Anterior cingulate cortex (tissue), 58 donors: ENCODE data around the gene ACVR2B.
A peak's percentile ranks its signal among the peaks of the same experiment; 100 is the strongest.

Source experiments
- DNase-seq, 58 donors: peaks; one replicate each; lab custom pipeline; 2025; lab: John Stamatoyannopoulos, UW

ACVR2B gene

GRCh38 chr3:38480093-38480445, 26.4 kb downstream of the ACVR2B start:
- DNase-seq = no peak

GRCh38 chr3:38480930-38481329, 27.2 kb downstream of the ACVR2B start:
- no peak for DNase-seq

DNA sequence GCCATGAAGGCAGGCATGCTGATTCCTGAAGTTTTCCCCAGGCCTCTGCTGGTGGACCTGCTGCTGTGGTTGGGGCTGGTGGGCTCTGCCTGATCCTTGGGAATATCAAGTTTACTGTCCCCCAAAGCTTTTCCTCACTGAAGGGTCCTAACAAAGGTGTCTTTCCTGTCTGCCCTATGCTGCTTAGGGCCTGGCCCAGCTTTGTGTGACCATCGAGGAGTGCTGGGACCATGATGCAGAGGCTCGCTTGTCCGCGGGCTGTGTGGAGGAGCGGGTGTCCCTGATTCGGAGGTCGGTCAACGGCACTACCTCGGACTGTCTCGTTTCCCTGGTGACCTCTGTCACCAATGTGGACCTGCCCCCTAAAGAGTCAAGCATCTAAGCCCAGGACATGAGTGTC, 29.3 kb downstream of the ACVR2B start:
- DNase-seq = no peak

- no peak for DNase-seq
Measured at GRCh38 chr3:38487323-38487722, 33.6 kb downstream of the ACVR2B start.

DNA sequence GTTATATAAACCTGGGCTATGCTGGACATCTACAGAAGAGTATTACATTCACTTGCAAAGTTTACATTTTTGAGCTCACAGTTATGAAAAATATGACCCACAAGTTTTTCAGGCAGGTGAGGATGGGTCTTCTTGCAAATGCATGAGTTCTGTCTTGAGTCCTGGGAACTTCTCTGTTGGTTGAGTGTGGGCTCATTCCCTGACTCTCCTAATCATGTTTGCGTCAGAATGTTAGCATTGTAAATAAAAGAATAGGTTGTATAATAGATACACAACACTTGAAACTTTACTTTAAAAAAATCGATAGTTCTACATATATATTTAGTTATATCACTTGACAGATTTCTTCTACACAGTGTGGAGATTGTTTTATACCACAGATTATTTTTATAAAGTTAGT, 35.3 kb downstream of the ACVR2B start:
- DNase-seq = no peak

DNA sequence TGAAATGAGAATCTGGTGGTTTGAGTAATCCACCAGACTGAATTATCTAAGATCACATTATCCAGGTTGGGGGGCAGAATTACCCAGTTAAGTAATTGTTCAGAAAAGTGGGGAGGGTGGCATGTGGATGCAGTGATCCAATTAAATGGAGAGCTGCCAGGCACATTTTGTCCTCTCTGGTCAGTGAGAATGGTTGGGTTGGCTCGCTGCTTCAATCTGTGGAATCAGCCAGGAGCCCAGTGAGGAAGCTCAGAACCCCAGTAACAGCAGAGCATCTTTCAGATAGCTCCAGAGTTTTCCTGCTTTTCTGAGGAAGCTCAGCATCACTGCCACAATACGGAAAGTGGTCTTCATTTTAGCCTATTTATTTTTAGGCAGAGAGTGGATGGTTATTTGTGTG, 36.1 kb downstream of the ACVR2B start:
- DNase-seq = peak in 12 of 58 donors; percentile 4 to 37 (median 19)

DNA sequence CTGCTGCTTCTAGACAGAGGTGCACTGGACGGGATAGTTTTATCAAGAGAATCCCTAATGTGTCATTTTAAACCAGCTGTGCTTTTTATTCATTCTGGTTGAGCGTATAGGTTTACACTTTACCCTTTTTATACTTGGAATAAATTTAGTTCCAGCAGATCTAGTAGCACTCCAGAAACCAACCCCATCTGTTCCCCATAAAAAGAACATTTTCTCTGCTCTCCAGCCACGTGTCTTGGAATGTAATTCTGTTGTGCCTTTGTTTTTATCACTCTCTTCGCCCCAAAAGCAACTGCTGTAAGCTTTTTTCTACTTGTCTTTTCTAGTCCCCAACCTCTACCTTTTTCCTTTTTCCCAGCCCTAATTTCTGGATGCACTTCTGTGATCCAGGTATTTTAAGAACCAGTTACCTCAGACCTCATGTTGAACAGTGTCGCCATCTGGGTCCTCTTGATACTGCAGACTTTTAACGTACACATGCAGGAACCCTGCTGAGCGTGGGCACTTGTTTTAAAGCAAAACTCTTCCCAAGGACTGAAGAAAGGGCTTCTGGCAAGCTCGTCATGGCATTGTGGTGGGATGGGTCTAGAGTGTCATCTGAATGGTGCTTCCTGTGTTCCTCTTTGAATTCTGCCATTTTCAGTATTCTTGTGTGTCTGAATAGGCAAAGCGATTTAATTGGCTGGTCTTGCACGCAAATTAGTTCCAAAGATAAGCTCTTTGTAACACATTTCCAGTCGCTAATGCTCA, 36.8 kb downstream of the ACVR2B start:
- peak in 7 of 58 donors; percentile 12 to 63 (median 32) for DNase-seq

DNA sequence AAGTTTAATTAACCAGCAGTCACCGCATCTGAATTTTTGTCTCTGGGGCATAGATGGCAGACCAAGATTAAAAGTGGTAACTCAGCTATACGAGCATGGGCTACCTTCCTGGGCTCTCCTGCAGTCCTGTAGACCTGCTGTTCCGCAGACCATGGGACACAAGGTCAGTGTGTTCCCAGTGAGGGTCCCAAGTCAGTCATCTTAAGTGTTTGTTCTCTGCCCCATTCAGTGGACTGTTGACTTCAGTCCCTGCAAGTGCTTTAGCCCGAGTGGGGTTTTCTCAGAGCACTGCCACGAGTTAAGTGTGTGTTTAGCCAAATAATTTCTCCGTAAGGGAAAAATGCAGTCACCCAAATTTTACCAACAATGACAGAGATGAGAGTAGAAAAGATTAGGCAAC, 37.5 kb downstream of the ACVR2B start:
- peak in 1 of 58 donors; percentile 2 for DNase-seq

DNA sequence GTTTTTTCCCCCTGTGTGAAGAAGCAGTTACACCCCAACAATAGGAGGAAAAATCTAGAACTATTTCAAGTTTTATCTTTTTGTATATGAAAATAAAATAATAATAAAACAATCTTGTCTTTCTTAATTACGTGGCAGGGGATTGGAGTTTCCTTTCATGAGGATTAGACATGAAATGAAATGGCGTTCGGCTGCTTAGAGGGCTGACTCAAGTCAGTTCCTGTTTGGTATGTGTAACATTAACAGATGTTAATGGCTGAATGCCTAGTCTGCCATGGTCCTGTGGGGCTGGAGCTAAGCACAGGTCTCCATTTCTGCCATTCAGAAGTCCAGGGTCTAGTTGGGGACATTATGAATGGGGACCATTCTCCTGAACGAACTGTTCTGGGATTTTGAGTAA, 39.3 kb downstream of the ACVR2B start:
- DNase-seq = no peak

DNA sequence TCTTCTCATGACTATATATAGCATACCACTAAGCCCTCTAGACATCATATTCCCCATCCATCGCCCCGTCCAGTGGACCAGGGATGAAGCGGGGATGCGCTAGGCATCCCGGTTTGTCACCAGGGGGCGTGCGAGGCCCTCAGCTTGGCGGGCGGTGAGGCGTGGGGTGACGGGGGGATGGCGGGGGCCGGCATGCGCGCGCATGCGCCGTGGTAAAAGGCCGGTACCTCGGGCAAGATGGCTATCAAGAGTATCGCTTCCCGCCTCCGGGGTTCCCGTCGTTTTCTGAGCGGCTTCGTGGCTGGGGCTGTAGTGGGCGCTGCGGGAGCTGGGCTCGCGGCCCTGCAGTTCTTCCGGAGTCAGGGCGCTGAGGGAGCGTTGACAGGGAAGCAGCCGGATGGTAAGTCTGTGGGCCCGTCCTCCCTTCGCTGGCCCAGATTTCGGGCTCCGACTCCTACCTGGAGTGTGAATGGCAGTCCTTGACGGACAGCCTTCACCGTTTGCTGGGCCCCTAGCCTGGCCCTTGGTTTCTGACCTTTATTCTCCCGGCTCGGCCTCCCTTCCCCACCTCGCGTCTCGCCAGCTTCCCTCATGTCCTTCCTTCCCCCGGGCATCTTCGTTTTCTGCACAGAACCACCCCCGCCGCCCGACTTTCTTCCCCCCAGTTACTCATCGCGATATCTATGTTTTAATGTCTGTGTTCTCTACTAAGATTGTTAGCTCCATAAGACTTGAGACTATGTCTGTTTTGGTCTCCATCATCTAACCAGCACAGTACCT, 42.6 kb downstream of the ACVR2B start, which contains the start of gene EXOG:
EXOG (plus strand) TSS at position 210 of the 780 bp plus-strand sequence; CDS start at position 238, 28 bp downstream.
- DNase-seq = peak; percentile 54 to 96 (median 92)

GRCh38 chr3:38497031-38497430, 43.3 kb downstream of the ACVR2B start:
- no peak for DNase-seq

DNA sequence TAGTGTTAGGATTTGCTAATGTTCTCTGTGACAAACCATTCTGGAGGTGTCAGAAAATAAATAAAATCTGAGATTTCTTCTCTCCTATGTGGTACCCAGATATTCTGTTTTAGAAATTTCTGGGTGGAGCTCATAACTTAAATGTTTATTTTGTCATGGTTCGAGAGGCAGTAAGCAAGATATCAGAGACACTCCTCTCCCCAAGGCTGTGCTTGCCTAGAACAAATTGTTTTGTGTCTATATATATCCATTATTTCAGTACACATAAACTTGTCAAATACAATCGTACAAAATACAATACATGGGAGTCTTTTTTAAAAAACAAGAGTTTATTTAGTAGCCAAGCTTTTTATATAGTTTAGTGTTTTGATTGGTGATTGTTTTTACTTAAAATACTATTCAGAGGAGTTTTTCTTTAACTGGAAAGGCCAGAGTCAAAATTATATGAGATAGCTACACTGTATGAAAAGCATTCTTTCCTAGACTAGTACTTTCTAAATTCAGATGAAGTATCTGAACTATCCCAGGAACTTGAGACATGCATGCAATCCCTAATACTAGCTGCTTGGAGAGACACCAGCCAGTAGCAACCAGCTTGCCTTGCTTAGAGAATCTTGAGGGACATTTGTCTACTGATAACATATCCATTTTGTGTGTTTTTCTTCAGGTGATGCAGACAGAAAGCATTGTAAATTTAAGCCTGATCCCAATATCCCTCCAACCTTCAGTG, 47.2 kb downstream of the ACVR2B start:
- no peak for DNase-seq

- DNase-seq = no peak
Measured at GRCh38 chr3:38507120-38507519, 53.4 kb downstream of the ACVR2B start.

GRCh38 chr3:38509732-38510131, 56.0 kb downstream of the ACVR2B start:
- DNase-seq = no peak

- no peak for DNase-seq
Measured at GRCh38 chr3:38510631-38511030, 56.9 kb downstream of the ACVR2B start.

- DNase-seq = no peak
Measured at GRCh38 chr3:38511546-38511945, 57.9 kb downstream of the ACVR2B start.

DNA sequence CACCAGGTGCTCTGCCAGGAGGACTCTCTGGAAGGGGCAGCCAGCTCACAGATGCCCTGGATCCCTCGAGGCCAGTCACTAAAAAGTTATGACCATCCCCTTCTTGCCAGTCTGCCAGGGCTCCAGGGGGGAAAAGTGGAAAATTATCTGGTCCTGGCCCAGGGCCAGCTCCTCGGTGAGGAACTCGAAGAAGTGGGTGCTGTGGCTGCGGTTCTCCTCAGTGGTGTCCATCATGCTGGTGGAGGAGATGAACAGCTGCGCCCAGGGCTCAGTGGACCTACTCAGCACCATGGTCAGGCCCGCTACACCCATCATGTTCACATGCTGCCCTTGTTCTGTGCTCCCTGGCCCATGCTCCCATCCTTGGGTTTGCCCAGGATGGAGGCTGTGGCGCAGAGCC, 61.7 kb downstream of the ACVR2B start:
- DNase-seq = no peak

DNA sequence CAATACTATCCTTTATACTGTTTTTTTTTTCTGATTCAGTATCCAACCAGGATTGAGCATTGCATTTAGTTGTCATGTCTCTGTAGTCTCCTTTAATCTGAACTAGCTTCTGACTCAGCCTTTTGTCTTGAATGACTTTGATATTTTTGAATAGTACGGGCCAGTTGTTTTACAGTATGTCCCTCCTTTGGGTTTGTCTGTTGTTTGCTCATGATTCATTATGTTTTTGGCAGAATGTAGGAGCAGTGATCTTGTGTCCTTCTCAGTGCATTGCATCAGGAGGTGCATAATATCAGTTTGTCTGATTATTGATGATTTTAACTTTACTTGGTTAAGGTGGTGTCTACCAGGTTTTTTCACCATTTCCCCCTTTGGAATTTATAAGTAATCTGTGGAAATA, 63.0 kb downstream of the ACVR2B start:
- no peak for DNase-seq

DNA sequence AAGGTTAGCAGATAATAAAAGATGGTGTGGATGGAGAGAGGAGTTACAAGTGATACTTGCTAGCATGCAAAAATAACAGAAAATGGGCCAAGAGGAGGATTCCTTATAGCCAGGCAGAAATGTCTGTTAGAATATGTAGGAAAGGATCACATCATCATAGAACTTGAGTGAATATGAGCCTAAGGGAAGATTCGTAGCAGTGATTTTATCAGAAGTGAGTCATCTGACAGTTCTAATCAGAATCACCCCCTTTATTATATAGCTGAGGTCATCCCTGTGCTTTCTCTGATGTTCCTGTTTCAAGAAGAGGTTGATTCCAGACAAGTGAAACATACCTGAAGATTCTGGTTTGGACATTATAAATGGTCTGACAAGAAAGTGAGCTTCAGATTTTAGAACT, 65.3 kb downstream of the ACVR2B start:
- DNase-seq = no peak

DNA sequence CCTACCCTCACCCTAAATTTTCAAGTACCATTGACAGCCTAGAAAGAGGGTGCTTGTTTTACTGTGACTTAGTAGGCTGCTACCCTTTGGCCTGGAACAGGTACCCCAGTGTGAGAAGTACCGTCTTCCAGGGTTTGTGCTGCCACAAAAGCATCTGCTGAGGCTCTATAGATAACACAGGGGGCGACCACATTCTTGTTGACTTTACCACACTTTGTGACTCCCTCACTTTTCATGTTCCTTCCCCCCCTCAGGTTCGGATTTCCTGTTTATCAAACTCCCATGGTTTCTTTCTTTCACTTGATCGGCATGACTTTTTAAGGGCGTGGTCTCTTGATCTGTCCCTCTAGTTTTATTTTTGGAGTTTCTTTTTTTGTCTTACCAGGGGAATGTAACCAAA, 66.0 kb downstream of the ACVR2B start:
- DNase-seq = no peak

DNA sequence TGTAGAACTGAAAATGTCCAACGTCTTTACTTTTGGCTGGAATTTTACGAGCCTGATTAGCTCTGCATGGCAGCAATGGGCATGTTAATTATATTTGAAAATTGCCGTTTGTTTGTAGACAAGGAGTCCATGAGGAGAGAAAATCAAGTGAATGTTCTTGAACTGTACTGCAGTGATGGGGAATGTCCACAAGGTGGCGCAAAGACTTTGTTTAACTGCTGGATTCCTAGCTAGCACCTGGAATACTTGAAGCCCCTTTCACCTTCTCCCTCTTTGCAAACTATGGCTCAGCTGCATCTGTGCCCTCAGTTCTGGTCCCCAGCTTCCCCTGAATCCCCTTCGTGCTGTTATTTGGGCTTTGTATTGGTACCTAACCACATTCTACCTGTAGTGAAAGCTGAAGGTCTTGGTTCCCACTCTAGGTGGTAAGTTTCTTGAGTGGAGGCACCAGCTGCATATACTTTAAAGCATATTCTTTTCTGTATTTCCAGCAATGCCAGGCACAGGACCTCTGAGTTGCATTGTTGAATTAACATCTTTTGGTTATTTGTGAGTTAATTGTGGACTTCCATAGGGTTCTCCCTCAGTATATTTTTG, 67.8 kb downstream of the ACVR2B start:
- peak in 43 of 58 donors; percentile 3 to 79 (median 30) for DNase-seq
